Cardiac fibroblast (primary cell): ENCODE measurements around the gene MEOX1.
A peak's percentile ranks its signal among the peaks of the same experiment; 100 is the strongest.

ENCODE experiments used
- DNase-seq, 2 donors: peaks; one replicate each; pipeline versions ENCODE4 v3.0.0 to v3.0.0-alpha.2; 2010; ENCODE audit warnings: low read depth in 2 of 2
- H3K4me3 ChIP-seq, 2 donors: replicated peaks in 1 of 2; 1 replicate in 1 of 2; 2 replicates in 1 of 2; pipeline ENCODE4 v1.5.1; 2011; ENCODE audit warnings: low read depth in 2 of 2, low read length in 2 of 2, mild to moderate bottlenecking in 2 of 2, moderate library complexity in 1 of 2
- TF ChIP-seq, protein P1 (sequence below): IDR thresholded peaks from one replicate; pipeline ENCODE4 v1.5.1; 2011; ENCODE audit warnings: low read depth, mild to moderate bottlenecking, low read length, inconsistent platforms

The MEOX1 gene

GRCh38 chr17:43645765-43646481 is 15.8 kb downstream of the MEOX1 start:
- DNase-seq: peak; percentile 38 to 85
- H3K4me3 ChIP-seq: peak overlapping the region in 1 of 2 donors; percentile 30
- TF ChIP-seq, protein P1, sequence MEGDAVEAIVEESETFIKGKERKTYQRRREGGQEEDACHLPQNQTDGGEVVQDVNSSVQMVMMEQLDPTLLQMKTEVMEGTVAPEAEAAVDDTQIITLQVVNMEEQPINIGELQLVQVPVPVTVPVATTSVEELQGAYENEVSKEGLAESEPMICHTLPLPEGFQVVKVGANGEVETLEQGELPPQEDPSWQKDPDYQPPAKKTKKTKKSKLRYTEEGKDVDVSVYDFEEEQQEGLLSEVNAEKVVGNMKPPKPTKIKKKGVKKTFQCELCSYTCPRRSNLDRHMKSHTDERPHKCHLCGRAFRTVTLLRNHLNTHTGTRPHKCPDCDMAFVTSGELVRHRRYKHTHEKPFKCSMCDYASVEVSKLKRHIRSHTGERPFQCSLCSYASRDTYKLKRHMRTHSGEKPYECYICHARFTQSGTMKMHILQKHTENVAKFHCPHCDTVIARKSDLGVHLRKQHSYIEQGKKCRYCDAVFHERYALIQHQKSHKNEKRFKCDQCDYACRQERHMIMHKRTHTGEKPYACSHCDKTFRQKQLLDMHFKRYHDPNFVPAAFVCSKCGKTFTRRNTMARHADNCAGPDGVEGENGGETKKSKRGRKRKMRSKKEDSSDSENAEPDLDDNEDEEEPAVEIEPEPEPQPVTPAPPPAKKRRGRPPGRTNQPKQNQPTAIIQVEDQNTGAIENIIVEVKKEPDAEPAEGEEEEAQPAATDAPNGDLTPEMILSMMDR: no peak

GRCh38 chr17:43645450-43645764 is 16.3 kb downstream of the MEOX1 start:
- TF ChIP-seq, protein P1: no peak
- no peak overlapping the region for H3K4me3 ChIP-seq
- no peak for DNase-seq

GRCh38 chr17:43644081-43644480 is 17.6 kb downstream of the MEOX1 start:
- no peak for DNase-seq
- TF ChIP-seq, protein P1: no peak
- H3K4me3 ChIP-seq: no peak overlapping the region

DNA sequence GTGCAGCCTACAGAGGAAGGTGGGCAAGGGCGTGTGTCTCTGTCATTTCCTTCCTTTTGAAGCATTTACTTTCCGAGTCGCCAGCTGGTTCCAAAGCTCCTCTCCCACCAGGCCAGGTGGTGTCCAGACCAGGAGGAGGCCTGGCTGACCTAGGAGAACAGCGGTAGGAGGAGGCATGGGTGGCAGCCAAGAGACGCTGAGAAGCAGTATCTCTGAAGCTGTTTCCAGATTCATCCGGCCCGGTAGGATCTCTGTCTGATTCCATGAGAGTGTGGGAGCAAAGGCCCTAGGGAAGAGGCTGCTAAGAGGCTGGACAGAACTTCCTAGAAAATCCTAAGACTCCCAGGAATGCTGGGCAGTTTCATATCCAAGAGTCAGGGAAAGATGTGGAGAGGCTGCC is 20.3 kb downstream of the MEOX1 start:
- TF ChIP-seq, protein P1: no peak

DNA sequence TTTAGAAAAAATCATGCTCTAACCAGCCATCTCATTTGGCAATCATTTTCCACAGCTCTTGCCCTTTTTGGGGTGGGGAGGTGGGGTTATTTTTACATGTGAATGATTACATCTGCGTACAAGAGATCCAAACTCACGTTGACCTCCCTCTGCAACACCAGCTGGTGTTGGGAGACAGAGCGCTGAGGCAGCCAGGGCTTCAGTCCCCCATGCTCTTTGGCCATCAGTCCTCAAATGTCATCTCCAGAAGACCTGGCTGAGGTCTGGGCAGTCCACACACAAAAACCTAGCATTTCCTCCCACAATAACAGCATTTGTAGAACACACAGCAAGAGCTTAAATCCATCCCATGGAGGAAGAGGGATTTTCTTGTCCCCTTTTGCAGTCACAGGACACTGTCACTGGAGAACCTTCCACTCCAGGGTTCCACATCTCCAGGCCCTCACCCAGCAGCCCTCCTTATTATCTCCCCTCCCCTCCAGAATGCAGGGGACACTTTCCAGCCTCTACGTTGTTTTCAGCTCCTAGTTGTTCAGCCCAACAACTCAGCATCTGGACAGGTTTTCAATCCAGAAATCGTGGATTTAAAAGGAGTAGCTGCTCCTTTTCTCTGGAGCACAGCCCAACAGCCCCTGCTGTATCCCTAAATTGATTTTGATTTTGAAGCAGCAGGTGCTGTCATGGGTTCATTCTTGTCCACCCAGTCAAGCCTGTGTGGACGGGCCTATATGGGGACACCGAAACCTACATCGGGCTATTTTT is 21.1 kb downstream of the MEOX1 start:
- TF ChIP-seq, protein P1: no peak
- no peak overlapping the region for H3K4me3 ChIP-seq
- DNase-seq: no peak

More for the DNA sequence above, 20.3 kb downstream of the MEOX1 start:
- no peak overlapping the region for H3K4me3 ChIP-seq
- DNase-seq: peak in 1 of 2 donors; percentile 27

DNA sequence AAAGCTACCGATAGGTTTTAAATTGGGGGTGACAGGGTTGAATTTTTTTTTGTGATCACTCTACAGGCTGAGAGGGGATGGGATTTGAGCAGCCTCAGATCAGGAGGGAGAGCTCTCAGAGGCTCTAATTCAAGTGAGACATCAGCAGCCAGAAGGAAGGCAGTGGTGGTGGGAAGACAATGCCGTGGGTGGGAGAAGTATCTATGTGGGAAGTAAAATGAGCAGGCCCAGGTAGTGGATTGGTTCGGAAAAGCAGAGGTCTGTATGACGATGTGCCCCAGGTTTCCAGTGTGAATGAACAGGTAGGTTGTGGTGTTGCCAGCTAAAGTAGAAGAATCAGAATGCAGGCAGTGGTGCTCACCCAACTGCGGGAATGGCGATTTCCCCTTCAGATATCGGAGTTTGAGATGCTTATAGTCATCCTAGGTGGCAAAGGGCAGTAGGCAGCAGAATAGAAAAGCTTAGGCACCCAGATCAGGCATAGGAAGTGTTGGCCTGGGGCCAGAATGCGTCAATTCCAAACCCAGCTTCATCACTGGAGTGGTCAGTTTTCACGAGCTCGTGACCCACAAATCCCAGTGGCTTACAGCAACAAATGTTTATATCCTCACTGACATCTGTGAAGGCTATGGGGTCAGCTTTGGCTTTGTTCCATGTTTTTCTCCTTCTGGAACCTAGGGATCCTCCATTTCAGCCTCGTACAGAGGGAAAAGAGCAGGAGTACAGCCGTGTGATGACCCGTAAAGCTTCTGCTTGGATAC is 24.0 kb downstream of the MEOX1 start:
- no peak for DNase-seq
- TF ChIP-seq, protein P1: no peak
- H3K4me3 ChIP-seq: no peak overlapping the region
